Measurements from ENCODE around the gene LSM7.
"Not testable (repeated sequence)": the region's sequence is repeated elsewhere in the genome, so short reads cannot be mapped to it uniquely, and the experiment has no call there.

LSM7 gene

GRCh38 chr19:2282862-2283237, 45.5 kb downstream of the LSM7 start:
- TF ChIP-seq GABPA (IDR thresholded peaks at IDR 0.05; ENCODE audit: low read depth) = no peak
- TF ChIP-seq SPI1 (IDR thresholded peaks at IDR 0.05; ENCODE audit: borderline replicate concordance, low read depth) = no peak
- Histone ChIP-seq H3K27me3 (ENCODE audit: insufficient read depth, poor library complexity, severe bottlenecking) (no peaks in the 10 kb centered on the region), H3K27ac (replicated peaks) (peak overlapping the region; percentile 80), H3K4me3 (replicated peaks; ENCODE audit: insufficient read depth, low read length) (no peak overlapping the region)
- no peak for DNase-seq (ENCODE audit: low read depth in 1 of 2, low spot score in 1 of 2)

GRCh38 chr19:2282062-2282861, 46.1 kb downstream of the LSM7 start, which contains the start of gene PEAK3:
Gene PEAK3 (minus strand): TSS chr19:2282175. CDS start chr19:2280931, 1,244 bp downstream.
- no peaks in the 10 kb centered on the region for H3K27me3 ChIP-seq (ENCODE audit: insufficient read depth, poor library complexity, severe bottlenecking)
- H3K27ac ChIP-seq (replicated peaks) = peak within 1 kb of the TSS; percentile 80
- peak in 1 of 2 experiments; percentile 90 for DNase-seq (ENCODE audit: low read depth in 1 of 2, low spot score in 1 of 2)
- TF ChIP-seq REST (IDR thresholded peaks at IDR 0.05; ENCODE audit: insufficient replicate concordance, low read depth) (no peak), SPI1 (IDR thresholded peaks at IDR 0.05; ENCODE audit: borderline replicate concordance, low read depth) (peak; percentile 77), CTCF (IDR thresholded peaks at IDR 0.05; ENCODE audit: insufficient read depth, low read length) (no peak), POLR2AphosphoS5 (IDR thresholded peaks at IDR 0.05; ENCODE audit: low read depth) (peak; percentile 63; the same call in 1 of the 2 replicates), GABPA (IDR thresholded peaks at IDR 0.05; ENCODE audit: low read depth) (0 out of 2 replicates have a peak, but pooled peaks have one; percentile 7)
- peak within 1 kb of the TSS; percentile 44 for H3K4me3 ChIP-seq (replicated peaks; ENCODE audit: insufficient read depth, low read length)

GRCh38 chr19:2281265-2282061, 46.9 kb downstream of the LSM7 start:
- DNase-seq (ENCODE audit: low read depth in 1 of 2, low spot score in 1 of 2); H3K27me3 ChIP-seq (ENCODE audit: insufficient read depth, poor library complexity, severe bottlenecking): not testable (repeated sequence)
- peak overlapping the region; percentile 44 for H3K4me3 ChIP-seq (replicated peaks; ENCODE audit: insufficient read depth, low read length)
- TF ChIP-seq SPI1 (IDR thresholded peaks at IDR 0.05; ENCODE audit: borderline replicate concordance, low read depth) = peak; percentile 67
- peak overlapping the region; percentile 80 for H3K27ac ChIP-seq (replicated peaks)

GRCh38 chr19:2280633-2281264, 47.6 kb downstream of the LSM7 start:
- no peak for DNase-seq (ENCODE audit: low read depth in 1 of 2, low spot score in 1 of 2)
- TF ChIP-seq SPI1 (IDR thresholded peaks at IDR 0.05; ENCODE audit: borderline replicate concordance, low read depth) (no peak), GABPA (IDR thresholded peaks at IDR 0.05; ENCODE audit: low read depth) (no peak), POLR2AphosphoS5 (IDR thresholded peaks at IDR 0.05; ENCODE audit: low read depth) (no peak), CTCF (IDR thresholded peaks at IDR 0.05; ENCODE audit: insufficient read depth, low read length) (no peak)
- Histone ChIP-seq H3K4me3 (replicated peaks; ENCODE audit: insufficient read depth, low read length) (no peak overlapping the region), H3K27me3 (ENCODE audit: insufficient read depth, poor library complexity, severe bottlenecking) (no peaks in the 10 kb centered on the region), H3K27ac (replicated peaks) (no peak overlapping the region)

- no peak overlapping the region for H3K27ac ChIP-seq (replicated peaks)
- no peaks in the 10 kb centered on the region for H3K27me3 ChIP-seq (ENCODE audit: insufficient read depth, poor library complexity, severe bottlenecking)
- H3K4me3 ChIP-seq (replicated peaks; ENCODE audit: insufficient read depth, low read length) = no peak overlapping the region
- no peak for DNase-seq (ENCODE audit: low read depth in 1 of 2, low spot score in 1 of 2)
- TF ChIP-seq POLR2AphosphoS5 (IDR thresholded peaks at IDR 0.05; ENCODE audit: low read depth) (0 out of 2 replicates have a peak, but pooled peaks have one; percentile 23), SPI1 (IDR thresholded peaks at IDR 0.05; ENCODE audit: borderline replicate concordance, low read depth) (no peak), CTCF (IDR thresholded peaks at IDR 0.05; ENCODE audit: insufficient read depth, low read length) (no peak), GABPA (IDR thresholded peaks at IDR 0.05; ENCODE audit: low read depth) (no peak), REST (IDR thresholded peaks at IDR 0.05; ENCODE audit: insufficient replicate concordance, low read depth) (no peak)
These were observed 49.8 kb downstream of the LSM7 start for GRCh38 chr19:2278459-2279158.

Measured in HL-60 (cell line).